Peyer's patch (tissue), 4 donors: ENCODE measurements around the gene DNAJC5G. TPM values are rescaled to one million over a fixed set of nuclear protein-coding genes. Genes with fewer than 3 reads are reported as not detected.

Source experiments
- DNase-seq, 3 donors: peaks; one replicate each; pipeline ENCODE4 v3.0.0-alpha.2; 2017 to 2019
- H3K27ac ChIP-seq, 4 donors: fragments of 200-600 bp; sonication (generic); one replicate each; pipeline ENCODE4 v1.5.1; 2016 to 2019
- H3K27me3 ChIP-seq, 2 donors: fragments of 200-600 bp; sonication (generic); one replicate each; pipeline ENCODE4 v1.5.1; 2019
- H3K36me3 ChIP-seq, 3 donors: fragments of 200-600 bp; sonication (generic); one replicate each; pipeline ENCODE4 v1.5.1; 2016 to 2019
- H3K4me1 ChIP-seq, 4 donors: fragments of 200-600 bp; sonication (generic); one replicate each; pipeline ENCODE4 v1.5.1; 2016 to 2019
- H3K4me3 ChIP-seq, 4 donors: fragments of 200-600 bp; sonication (generic); 1 replicate in 3 of 4; 2 replicates in 1 of 4; pipeline ENCODE4 v1.5.1; 2016 to 2019; ENCODE audit warnings: mild to moderate bottlenecking in 1 of 4
- H3K9me3 ChIP-seq, 4 donors: fragments of 200-600 bp; sonication (generic); one replicate each; pipeline ENCODE4 v1.5.1; 2016 to 2019; ENCODE audit warnings: mild to moderate bottlenecking in 1 of 4
- CTCF ChIP-seq, 6 experiments: fragments of 450-650 bp in 4 of 6; fragments of 200-600 bp in 2 of 6; sonication (generic) in 1 of 6; IDR thresholded peaks; one replicate each; pipeline ENCODE4 v1.5.1; 2017 to 2019; ENCODE audit warnings: antibody characterized with exemption in 6 of 6, mild to moderate bottlenecking in 3 of 6, moderate library complexity in 1 of 6
- POLR2A ChIP-seq, 2 donors: fragments of 450-650 bp; IDR thresholded peaks; one replicate each; pipeline ENCODE4 v1.5.1; 2017; ENCODE audit warnings: antibody characterized with exemption in 2 of 2, mild to moderate bottlenecking in 2 of 2, moderate library complexity in 2 of 2
- total RNA-seq, 4 donors: library from RNA; depleted of rRNA; stranded (reverse); fragments of >200 nt; gene quantifications; one replicate each; pipeline ENCODE4 v1.1.0, GENCODE V29; 2016

Gene DNAJC5G
- total RNA-seq, 4 donors from 2014 or later = 4.3 TPM; not detected in 3

DNA sequence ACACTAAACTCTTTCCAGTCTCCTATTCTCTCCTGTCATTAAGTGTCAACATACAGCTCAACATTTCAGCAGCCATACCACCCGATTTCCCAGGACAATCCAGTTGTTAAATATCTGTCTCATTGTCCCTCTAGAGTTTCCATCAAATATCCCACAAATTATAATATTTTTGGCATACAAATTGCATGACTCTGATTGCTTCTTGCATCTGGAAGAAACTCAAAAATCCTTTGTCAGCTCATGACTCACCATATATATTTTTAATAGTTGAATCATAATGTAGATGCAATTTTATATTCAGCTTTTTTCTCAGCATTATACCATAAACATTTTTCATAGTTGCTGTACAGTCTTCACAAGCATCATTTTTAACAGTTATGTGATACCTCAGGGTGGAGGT lies 19.6 kb upstream of the DNAJC5G start:
- H3K27me3 ChIP-seq = no peaks in the 10 kb centered on the region

DNA sequence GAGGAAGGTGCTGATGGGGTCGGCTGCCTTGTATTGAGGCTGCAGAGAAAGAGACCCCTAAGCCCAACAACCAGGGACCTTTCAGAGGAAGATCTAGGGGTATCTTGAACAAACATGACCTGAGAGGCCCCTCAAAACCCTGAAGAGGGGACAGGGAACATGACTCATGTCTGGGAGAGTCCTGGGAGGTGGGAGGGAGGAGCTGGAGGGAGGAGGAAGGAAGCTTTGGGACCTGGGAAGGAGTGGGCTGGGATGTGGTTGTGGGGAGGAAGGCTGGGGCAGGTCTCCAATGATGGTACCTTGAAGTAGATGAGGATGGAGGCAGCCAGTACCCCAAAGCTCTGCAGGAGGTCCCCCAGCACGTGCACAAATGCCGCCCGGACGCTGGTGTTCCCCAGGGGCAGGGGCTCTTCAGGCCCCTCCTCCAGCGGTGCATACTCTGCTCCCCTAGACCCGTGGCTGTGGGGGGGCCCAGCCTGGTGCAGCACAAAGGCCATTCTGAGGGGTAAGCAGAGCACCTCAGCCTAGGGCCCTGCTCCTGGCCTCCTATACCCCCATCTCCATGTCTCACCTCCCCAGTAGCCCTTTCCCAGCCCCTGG lies 18.3 kb upstream of the DNAJC5G start:
- no peak overlapping the region for H3K4me3 ChIP-seq
- DNase-seq = no peak
- TF ChIP-seq POLR2A (IDR thresholded peaks at IDR 0.05) = no peak
- no peak for TF ChIP-seq CTCF (IDR thresholded peaks at IDR 0.05)
- peaks cover 0 to 4% (median 1%) of the 10 kb centered on the region in 4 donors for H3K4me1 ChIP-seq
- no peak overlapping the region for H3K27ac ChIP-seq
- H3K9me3 ChIP-seq = no peaks in the 10 kb centered on the region
- no peaks in the 10 kb centered on the region for H3K36me3 ChIP-seq
- H3K27me3 ChIP-seq = peaks cover 0 to 8% of the 10 kb centered on the region in 2 donors

More for the DNA sequence above, 19.6 kb upstream of the DNAJC5G start:
- Histone ChIP-seq H3K4me1 (no peaks in the 10 kb centered on the region), H3K9me3 (no peaks in the 10 kb centered on the region), H3K36me3 (no peaks in the 10 kb centered on the region), H3K27ac (no peak overlapping the region), H3K4me3 (no peak overlapping the region)
- no peak for DNase-seq
- no peak for TF ChIP-seq CTCF (IDR thresholded peaks at IDR 0.05)
- no peak for TF ChIP-seq POLR2A (IDR thresholded peaks at IDR 0.05)

- no peak for DNase-seq
- H3K27me3 ChIP-seq = peaks cover 0 to 19% of the 10 kb centered on the region in 2 donors
- H3K36me3 ChIP-seq = no peaks in the 10 kb centered on the region
- H3K4me3 ChIP-seq = no peak overlapping the region
- TF ChIP-seq POLR2A (IDR thresholded peaks at IDR 0.05) = no peak
- TF ChIP-seq CTCF (IDR thresholded peaks at IDR 0.05) = no peak
- H3K9me3 ChIP-seq = no peaks in the 10 kb centered on the region
- peaks cover 0 to 14% (median 7%) of the 10 kb centered on the region in 4 donors for H3K4me1 ChIP-seq
- H3K27ac ChIP-seq = no peak overlapping the region
These were observed 17.2 kb upstream of the DNAJC5G start for GRCh38 chr2:27258051-27258450.

DNA sequence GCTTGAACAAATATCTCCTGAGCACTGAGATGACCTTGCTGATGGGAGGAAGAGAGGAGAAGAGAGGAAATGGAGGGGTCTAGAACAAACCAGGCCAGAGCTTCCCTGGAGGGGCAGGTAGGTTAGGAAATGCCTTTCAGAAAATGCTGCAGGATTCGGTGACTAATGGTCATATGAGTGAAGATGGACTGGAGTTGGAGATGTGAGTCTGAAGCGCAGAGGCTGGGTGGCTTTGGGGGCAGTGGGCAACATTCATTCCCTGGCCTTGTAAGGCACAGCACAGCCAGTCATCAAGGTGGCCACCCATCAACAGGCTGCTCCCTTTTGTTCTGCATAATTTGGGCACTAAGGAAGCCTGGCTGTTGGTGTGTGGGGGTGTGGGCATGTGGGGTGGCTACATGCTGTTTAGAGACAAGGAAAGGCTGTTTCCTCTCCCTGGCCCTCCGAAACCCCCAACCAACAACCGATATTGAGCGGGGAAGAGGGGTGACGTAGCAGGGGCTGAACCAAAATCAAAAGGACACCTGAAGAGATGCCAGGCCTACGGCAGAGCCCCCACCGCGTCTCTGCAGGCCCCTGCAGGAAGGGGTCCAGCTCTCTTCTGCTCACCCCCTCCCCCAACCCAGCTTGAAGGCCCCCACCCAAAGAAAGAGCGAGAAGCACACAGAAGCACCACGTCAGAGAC lies 13.8 kb upstream of the DNAJC5G start:
- H3K27me3 ChIP-seq = peaks cover 0 to 41% of the 10 kb centered on the region in 2 donors

DNA sequence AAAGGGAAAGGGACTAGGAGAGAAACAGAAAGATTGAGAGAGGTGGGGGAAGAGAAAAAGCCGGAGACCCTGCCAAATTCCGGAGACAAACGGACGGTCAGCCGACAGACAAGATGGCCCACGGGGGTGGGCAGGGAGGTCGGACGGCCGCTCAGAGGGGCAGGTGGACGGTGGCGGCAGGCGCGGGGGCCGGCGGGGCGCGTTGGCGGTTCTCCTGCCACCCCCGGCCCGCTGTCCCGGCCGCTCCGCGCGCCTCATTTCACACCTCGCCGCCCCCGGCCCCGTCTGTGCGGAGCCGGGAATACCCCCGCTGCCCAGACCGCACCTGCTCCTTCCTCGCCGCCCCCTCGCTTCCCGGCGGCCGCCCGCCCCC lies 13.3 kb upstream of the DNAJC5G start:
- H3K36me3 ChIP-seq = no peaks in the 10 kb centered on the region
- TF ChIP-seq CTCF (IDR thresholded peaks at IDR 0.05) (no peak), POLR2A (IDR thresholded peaks at IDR 0.05) (no peak)
- H3K4me1 ChIP-seq = peaks cover 0 to 37% (median 22%) of the 10 kb centered on the region in 4 donors
- DNase-seq = no peak
- H3K4me3 ChIP-seq = peak overlapping the region in 3 of 4 donors; percentile 41 to 66 (median 64)
- H3K27ac ChIP-seq = no peak overlapping the region
- no peaks in the 10 kb centered on the region for H3K9me3 ChIP-seq
- H3K27me3 ChIP-seq = peaks cover 0 to 41% of the 10 kb centered on the region in 2 donors

More for the DNA sequence above, 13.8 kb upstream of the DNAJC5G start:
- TF ChIP-seq CTCF (IDR thresholded peaks at IDR 0.05) (no peak), POLR2A (IDR thresholded peaks at IDR 0.05) (no peak)
- no peaks in the 10 kb centered on the region for H3K36me3 ChIP-seq
- H3K4me1 ChIP-seq = peaks cover 0 to 37% (median 22%) of the 10 kb centered on the region in 4 donors
- H3K9me3 ChIP-seq = no peaks in the 10 kb centered on the region
- H3K27ac ChIP-seq = no peak overlapping the region
- H3K4me3 ChIP-seq = peak overlapping the region in 1 of 4 donors; percentile 64
- no peak for DNase-seq
